OCI-LY7 (cell line): ENCODE measurements around the gene LCOR. TPM values are rescaled to one million over a fixed set of nuclear protein-coding genes. Genes with fewer than 3 reads are reported as not detected.

ENCODE experiments used
- BruUV-seq: library from RNA; stranded (reverse); fragments of 400-500 nt; replicated peaks from 2 replicates; lab custom pipeline; 2021; lab: Mats Ljungman, UMichigan
- CTCF ChIA-PET: fragments of 300-600 bp; sonication (Branson Sonifier 250); formaldehyde crosslinking; loops from one replicate; lab custom pipeline; 2022; ENCODE audit warnings: antibody characterized with exemption; ENCODE audit not compliant: unreplicated experiment; lab: Charles Lee
- POLR2A ChIA-PET: fragments of 300-600 bp; sonication (Branson Sonifier 250); formaldehyde crosslinking; loops from one replicate; lab custom pipeline; 2022; ENCODE audit warnings: antibody characterized with exemption; lab: Charles Lee
- DNase-seq: peaks from one replicate; pipeline ENCODE4 v3.0.0-alpha.2; 2015; ENCODE audit warnings: low spot score
- H2AFZ ChIP-seq: fragments of 200-600 bp; sonication (generic), shearing (Covaris generic); 2 replicates; pipeline ENCODE4 v1.6.1; 2014; ENCODE audit warnings: mild to moderate bottlenecking, antibody characterized with exemption, low read length, moderate library complexity
- H3K27ac ChIP-seq: fragments of 200-600 bp; sonication (generic); 2 replicates; pipeline ENCODE4 v1.5.1; 2014; ENCODE audit warnings: mixed run types, low read depth, mild to moderate bottlenecking, moderate library complexity, low read length, inconsistent platforms; ENCODE audit not compliant: poor library complexity, severe bottlenecking
- H3K36me3 ChIP-seq: fragments of 200-600 bp; sonication (generic); 2 replicates; pipeline ENCODE4 v1.6.1; 2014; ENCODE audit warnings: mild to moderate bottlenecking, antibody characterized with exemption, low read length, moderate library complexity, mixed read lengths; ENCODE audit not compliant: insufficient read depth
- H3K4me1 ChIP-seq: fragments of 200-600 bp; sonication (generic); 2 replicates; pipeline ENCODE4 v1.5.1; 2014; ENCODE audit warnings: mild to moderate bottlenecking, low read length; ENCODE audit not compliant: insufficient read depth, poor library complexity, severe bottlenecking
- H3K4me2 ChIP-seq: fragments of 200-600 bp; sonication (generic); 2 replicates; pipeline ENCODE4 v1.6.1; 2014; ENCODE audit warnings: mild to moderate bottlenecking, low read length
- H3K4me3 ChIP-seq: fragments of 200-600 bp; sonication (generic); 2 replicates; pipeline ENCODE4 v1.5.1; 2014; ENCODE audit warnings: mild to moderate bottlenecking, low read depth, low read length; ENCODE audit not compliant: poor library complexity, severe bottlenecking
- H3K79me2 ChIP-seq: fragments of 200-600 bp; sonication (generic); 2 replicates; pipeline ENCODE4 v1.6.1; 2016; ENCODE audit warnings: low read depth, mild to moderate bottlenecking, low read length, moderate library complexity, mixed read lengths; ENCODE audit not compliant: insufficient read depth
- H3K9me2 ChIP-seq: fragments of 200-600 bp; sonication (generic); 2 replicates; pipeline ENCODE4 v1.6.1; 2016; ENCODE audit warnings: mild to moderate bottlenecking, low read length, mixed read lengths; ENCODE audit not compliant: insufficient read depth
- H3K9me3 ChIP-seq: fragments of 200-600 bp; sonication (generic); 2 replicates; pipeline ENCODE4 v1.6.1; 2014; ENCODE audit warnings: mild to moderate bottlenecking, mixed run types, low read length, mixed read lengths
- H4K20me1 ChIP-seq: fragments of 200-600 bp; sonication (generic); 2 replicates; pipeline ENCODE4 v1.6.1; 2014; ENCODE audit warnings: mild to moderate bottlenecking, antibody characterized with exemption, low read length, moderate library complexity, mixed read lengths; ENCODE audit not compliant: insufficient read depth
- CTCF ChIP-seq: fragments of 200-600 bp; sonication (generic); conservative IDR thresholded peaks from 2 replicates; pipeline ENCODE4 v1.5.1; 2014; ENCODE audit warnings: mild to moderate bottlenecking, antibody characterized with exemption, low read length, moderate library complexity, mixed read lengths
- EZH2phosphoT487 ChIP-seq: fragments of 200-600 bp; sonication (generic); IDR thresholded peaks from 2 replicates; pipeline ENCODE4 v1.6.1; 2018; ENCODE audit warnings: low read depth, borderline replicate concordance, mild to moderate bottlenecking, mixed run types, antibody characterized with exemption, low read length, moderate library complexity, mixed read lengths
- intact Hi-C: fragments of 100-400 bp; cut with micrococcal nuclease; formaldehyde crosslinking; loops from one replicate; pipeline ENCODE4 v1.10.0; 2022; ENCODE audit not compliant: unreplicated experiment
- total RNA-seq, 2 experiments: library from RNA; depleted of rRNA in 1 of 2; stranded (reverse); fragments of >200 nt in 1 of 2; shearing (Covaris generic) in 1 of 2; gene quantifications; 2 replicates each; pipeline ENCODE4 v1.2.3, GENCODE V29; 2014 to 2022

LCOR gene
- total RNA-seq, 2 experiments from 2014 or later = 17.1 to 58.4 TPM

- intact Hi-C loops = no loop called here
- no TSS peak for BruUV-seq
- Histone ChIP-seq H3K27ac (no peak overlapping the region), H3K4me1 (peaks cover 5% of the 10 kb centered on the region), H3K9me2 (no peaks in the 10 kb centered on the region), H2AFZ (no peak overlapping the region), H3K79me2 (no peaks in the 10 kb centered on the region), H4K20me1 (no peaks in the 10 kb centered on the region), H3K4me2 (no peak overlapping the region), H3K36me3 (no peaks in the 10 kb centered on the region), H3K4me3 (no peak overlapping the region), H3K9me3 (no peaks in the 10 kb centered on the region)
- ChIA-PET CTCF (no interaction called here), POLR2A (interaction anchor here (0.6 to 0.7 kb wide), 2 partner anchors 26 to 103 kb away, joined by 4 to 5 read pairs; no protein-coding TSS in a partner anchor)
- TF ChIP-seq EZH2phosphoT487 (no peak), CTCF (no peak)
- DNase-seq = no peak
These were observed 37.0 kb upstream of the LCOR start for GRCh38 chr10:96794836-96795733.

- Histone ChIP-seq H3K4me2 (no peak overlapping the region), H3K9me3 (no peaks in the 10 kb centered on the region), H3K4me3 (no peak overlapping the region), H3K4me1 (no peaks in the 10 kb centered on the region), H3K79me2 (no peaks in the 10 kb centered on the region), H3K9me2 (no peaks in the 10 kb centered on the region), H2AFZ (no peak overlapping the region), H4K20me1 (no peaks in the 10 kb centered on the region), H3K36me3 (no peaks in the 10 kb centered on the region), H3K27ac (no peak overlapping the region)
- BruUV-seq = no TSS peak
- CTCF ChIA-PET = no interaction called here
- POLR2A ChIA-PET = no interaction called here
- no peak for DNase-seq
- intact Hi-C loops = no loop called here
- TF ChIP-seq CTCF (no peak), EZH2phosphoT487 (no peak)
These were observed 34.6 kb upstream of the LCOR start for GRCh38 chr10:96797485-96797884.

DNA sequence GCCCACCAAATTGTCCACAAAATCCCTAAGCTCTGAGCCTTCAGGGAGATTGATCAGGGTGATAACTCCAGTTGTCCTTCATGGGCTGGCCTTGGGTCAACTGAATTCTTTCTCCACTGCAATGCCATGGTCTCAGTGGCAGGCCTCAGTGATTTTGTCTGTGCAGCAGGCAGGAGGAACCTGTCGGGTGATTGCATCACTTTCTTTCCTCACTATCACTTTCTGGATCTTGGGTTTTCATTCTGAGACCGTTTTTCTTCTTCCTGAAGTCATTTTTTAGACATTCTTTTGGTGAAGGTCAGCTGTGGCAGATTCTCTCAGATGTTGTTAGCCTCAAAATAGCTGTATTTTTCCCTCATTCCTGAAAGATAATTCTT, 28.8 kb upstream of the LCOR start:
- Histone ChIP-seq H3K9me2 (no peaks in the 10 kb centered on the region), H3K36me3 (no peaks in the 10 kb centered on the region), H3K4me1 (no peaks in the 10 kb centered on the region), H3K4me3 (no peak overlapping the region), H3K9me3 (peaks cover 13% of the 10 kb centered on the region), H4K20me1 (no peaks in the 10 kb centered on the region), H2AFZ (no peak overlapping the region), H3K79me2 (no peaks in the 10 kb centered on the region), H3K27ac (no peak overlapping the region), H3K4me2 (no peak overlapping the region)
- no TSS peak for BruUV-seq
- TF ChIP-seq EZH2phosphoT487 (no peak), CTCF (no peak)
- CTCF ChIA-PET = no interaction called here
- DNase-seq = no peak
- POLR2A ChIA-PET = no interaction called here
- intact Hi-C loops = no loop called here
